ENCODE measurements around the gene STK39. TPM values are rescaled to one million over a fixed set of nuclear protein-coding genes. Genes with fewer than 3 reads are reported as not detected.
"Not testable (repeated sequence)": the region's sequence is repeated elsewhere in the genome, so short reads cannot be mapped to it uniquely, and the experiment has no call there.

The STK39 gene
- total RNA-seq, 2 experiments from 2014 or later, result 27.0 to 27.1 TPM

- Mint-ChIP-seq H3K27ac (no peak overlapping the region), H3K4me1 (no peaks in the 10 kb centered on the region), H3K27me3 (no peaks in the 10 kb centered on the region), H3K36me3 (peaks cover 22% of the 10 kb centered on the region), H3K4me3 (no peak overlapping the region), H3K9me3 (peaks cover 1% of the 10 kb centered on the region)
- DNase-seq, result no peak
Measured at GRCh38 chr2:168105127-168105683, 142.2 kb downstream of the STK39 start.

GRCh38 chr2:168097431-168097830, 150.0 kb downstream of the STK39 start:
- H3K4me1 Mint-ChIP-seq, result no peaks in the 10 kb centered on the region
- H3K4me3 Mint-ChIP-seq, result no peak overlapping the region
- H3K27ac Mint-ChIP-seq, result no peak overlapping the region
- no peaks in the 10 kb centered on the region for H3K27me3 Mint-ChIP-seq
- H3K9me3 Mint-ChIP-seq, result peaks cover 1% of the 10 kb centered on the region
- DNase-seq, result no peak
- H3K36me3 Mint-ChIP-seq, result peaks cover 21% of the 10 kb centered on the region

- peaks cover 17% of the 10 kb centered on the region for H3K36me3 Mint-ChIP-seq
- H3K9me3 Mint-ChIP-seq, result peaks cover 1% of the 10 kb centered on the region
- no peak overlapping the region for H3K4me3 Mint-ChIP-seq
- H3K27me3 Mint-ChIP-seq, result no peaks in the 10 kb centered on the region
- no peak overlapping the region for H3K27ac Mint-ChIP-seq
- H3K4me1 Mint-ChIP-seq, result no peaks in the 10 kb centered on the region
- DNase-seq, result no peak
Measured at GRCh38 chr2:168096158-168096557, 151.2 kb downstream of the STK39 start.

- Mint-ChIP-seq H3K4me3 (no peak overlapping the region), H3K9me3 (no peaks in the 10 kb centered on the region), H3K27me3 (no peaks in the 10 kb centered on the region), H3K27ac (no peak overlapping the region), H3K4me1 (peaks cover 5% of the 10 kb centered on the region), H3K36me3 (peaks cover 7% of the 10 kb centered on the region)
- DNase-seq, result no peak
Measured at GRCh38 chr2:168091986-168092385, 155.4 kb downstream of the STK39 start.

GRCh38 chr2:168090366-168091135, 156.8 kb downstream of the STK39 start:
- Mint-ChIP-seq H3K27ac (no peak overlapping the region), H3K36me3 (peaks cover 7% of the 10 kb centered on the region), H3K9me3 (no peaks in the 10 kb centered on the region), H3K4me1 (peaks cover 5% of the 10 kb centered on the region), H3K27me3 (no peaks in the 10 kb centered on the region), H3K4me3 (no peak overlapping the region)
- no peak for DNase-seq

DNA sequence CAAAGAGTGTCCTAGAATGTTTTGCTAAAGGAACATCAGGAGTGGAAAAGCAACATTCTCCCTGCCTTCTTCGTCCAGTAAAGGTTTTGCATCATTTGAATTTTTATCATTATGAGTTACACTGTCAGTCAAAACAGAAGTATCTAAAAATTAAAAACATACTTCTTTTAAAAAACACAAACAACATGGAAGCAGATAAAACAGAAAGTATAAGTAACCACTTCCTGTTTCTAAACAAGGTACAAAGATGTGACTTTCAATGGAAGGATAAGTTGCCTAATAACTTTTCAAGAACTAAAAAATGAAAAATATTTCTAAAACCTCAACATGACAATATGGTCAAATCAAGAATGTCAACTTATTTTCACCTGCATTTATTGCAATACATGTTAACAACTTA, 158.2 kb downstream of the STK39 start:
- H3K4me3 Mint-ChIP-seq, result no peak overlapping the region
- H3K27me3 Mint-ChIP-seq, result no peaks in the 10 kb centered on the region
- H3K27ac Mint-ChIP-seq, result no peak overlapping the region
- H3K36me3 Mint-ChIP-seq, result peaks cover 7% of the 10 kb centered on the region
- DNase-seq, result no peak
- H3K4me1 Mint-ChIP-seq, result peaks cover 5% of the 10 kb centered on the region
- H3K9me3 Mint-ChIP-seq, result no peaks in the 10 kb centered on the region

DNA sequence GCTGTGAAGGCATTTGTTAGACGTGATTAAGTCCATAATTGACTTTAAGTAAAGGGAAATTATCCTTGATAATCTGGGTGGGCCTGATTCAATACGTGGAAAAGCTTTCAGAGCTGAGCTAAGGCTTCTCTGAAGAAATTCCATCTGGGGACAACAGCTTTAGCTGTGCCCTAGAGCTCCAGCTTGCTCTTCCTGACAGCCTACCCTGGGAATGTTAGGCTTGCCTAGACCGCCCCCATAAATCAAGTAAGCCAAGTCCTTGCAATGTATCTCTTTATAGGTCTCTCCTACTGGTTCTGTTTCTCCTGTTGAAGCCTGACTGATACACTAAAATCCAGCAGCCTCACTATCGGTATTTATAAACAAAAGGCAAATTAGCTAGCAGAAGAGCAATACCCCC, 160.0 kb downstream of the STK39 start:
- peaks cover 5% of the 10 kb centered on the region for H3K4me1 Mint-ChIP-seq
- no peaks in the 10 kb centered on the region for H3K27me3 Mint-ChIP-seq
- no peak overlapping the region for H3K4me3 Mint-ChIP-seq
- H3K27ac Mint-ChIP-seq, result no peak overlapping the region
- no peaks in the 10 kb centered on the region for H3K9me3 Mint-ChIP-seq
- DNase-seq, result no peak
- peaks cover 15% of the 10 kb centered on the region for H3K36me3 Mint-ChIP-seq

DNA sequence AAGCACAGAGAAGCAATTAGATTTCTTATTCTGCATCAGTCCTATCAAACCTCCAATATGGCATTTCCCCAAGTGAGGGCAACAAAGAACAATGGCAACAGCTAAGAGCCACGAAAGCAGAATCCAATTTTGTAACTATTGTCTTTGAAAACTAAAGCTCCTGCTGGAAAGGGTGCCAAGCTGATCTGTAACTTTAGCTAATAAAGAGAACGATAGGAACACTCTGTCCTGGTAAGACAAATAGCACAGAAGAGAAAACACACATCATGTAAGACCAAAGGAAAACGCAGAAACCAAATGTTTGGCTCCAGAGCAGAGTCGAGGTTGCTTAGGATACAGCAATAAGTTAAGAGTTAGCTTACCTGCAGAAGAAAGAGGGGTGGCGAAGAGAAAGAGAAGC, 160.5 kb downstream of the STK39 start:
- DNase-seq, result no peak
- Mint-ChIP-seq H3K4me3 (no peak overlapping the region), H3K27ac (no peak overlapping the region), H3K9me3 (no peaks in the 10 kb centered on the region), H3K27me3 (no peaks in the 10 kb centered on the region), H3K36me3 (peaks cover 18% of the 10 kb centered on the region), H3K4me1 (peaks cover 5% of the 10 kb centered on the region)

DNA sequence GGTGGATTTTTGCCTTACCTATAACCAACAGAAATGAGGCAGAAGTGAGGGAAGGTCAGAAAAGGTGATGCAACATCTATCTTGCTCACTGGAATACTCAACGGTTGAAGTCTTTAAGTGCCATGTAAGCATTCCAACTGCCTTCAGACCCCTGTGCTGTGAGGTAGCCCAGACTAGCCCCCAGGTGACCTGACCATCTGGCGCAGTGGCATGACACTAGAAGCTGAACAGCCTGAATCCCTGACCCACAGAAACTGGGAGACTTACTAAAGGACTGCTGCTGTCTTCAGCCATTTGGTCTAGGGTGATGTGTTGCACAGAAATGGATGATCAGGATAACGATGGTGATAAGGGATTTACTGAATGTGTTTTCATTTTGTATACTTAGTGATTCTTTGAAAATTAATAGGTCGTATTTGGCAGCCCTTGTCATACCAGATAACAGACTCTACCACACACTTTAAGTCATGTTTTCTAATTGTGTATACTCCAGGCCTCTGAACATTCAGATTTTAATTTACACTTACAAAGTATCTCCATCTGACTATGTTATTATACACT, 161.5 kb downstream of the STK39 start:
- Mint-ChIP-seq H3K4me1 (peaks cover 5% of the 10 kb centered on the region), H3K27me3 (no peaks in the 10 kb centered on the region), H3K9me3 (no peaks in the 10 kb centered on the region), H3K36me3 (peaks cover 17% of the 10 kb centered on the region), H3K4me3 (no peak overlapping the region), H3K27ac (no peak overlapping the region)
- no peak for DNase-seq

GRCh38 chr2:168084288-168084687, 163.1 kb downstream of the STK39 start:
- H3K27ac Mint-ChIP-seq, result no peak overlapping the region
- H3K36me3 Mint-ChIP-seq, result peaks cover 17% of the 10 kb centered on the region
- DNase-seq, result no peak
- H3K9me3 Mint-ChIP-seq, result no peaks in the 10 kb centered on the region
- peaks cover 2% of the 10 kb centered on the region for H3K4me1 Mint-ChIP-seq
- H3K27me3 Mint-ChIP-seq, result no peaks in the 10 kb centered on the region
- H3K4me3 Mint-ChIP-seq, result no peak overlapping the region

GRCh38 chr2:168081452-168081851, 165.9 kb downstream of the STK39 start:
- H3K4me1 Mint-ChIP-seq, H3K27ac Mint-ChIP-seq, H3K4me3 Mint-ChIP-seq: not testable (repeated sequence)

GRCh38 chr2:168079236-168079635, 168.2 kb downstream of the STK39 start:
- DNase-seq, result no peak
- no peak overlapping the region for H3K27ac Mint-ChIP-seq
- H3K9me3 Mint-ChIP-seq, result no peaks in the 10 kb centered on the region
- no peaks in the 10 kb centered on the region for H3K27me3 Mint-ChIP-seq
- H3K4me3 Mint-ChIP-seq, result no peak overlapping the region
- H3K36me3 Mint-ChIP-seq, result peaks cover 22% of the 10 kb centered on the region
- peaks cover 3% of the 10 kb centered on the region for H3K4me1 Mint-ChIP-seq

More at GRCh38 chr2:168081452-168081851, 165.9 kb downstream of the STK39 start:
- H3K27me3 Mint-ChIP-seq, DNase-seq, H3K9me3 Mint-ChIP-seq: not testable (repeated sequence)
- peaks cover 18% of the 10 kb centered on the region for H3K36me3 Mint-ChIP-seq

- Mint-ChIP-seq H3K4me3 (no peak overlapping the region), H3K4me1 (peaks cover 3% of the 10 kb centered on the region), H3K9me3 (no peaks in the 10 kb centered on the region), H3K36me3 (peaks cover 10% of the 10 kb centered on the region), H3K27ac (no peak overlapping the region), H3K27me3 (no peaks in the 10 kb centered on the region)
- DNase-seq, result no peak
Measured at GRCh38 chr2:168076731-168077130, 170.7 kb downstream of the STK39 start.

DNA sequence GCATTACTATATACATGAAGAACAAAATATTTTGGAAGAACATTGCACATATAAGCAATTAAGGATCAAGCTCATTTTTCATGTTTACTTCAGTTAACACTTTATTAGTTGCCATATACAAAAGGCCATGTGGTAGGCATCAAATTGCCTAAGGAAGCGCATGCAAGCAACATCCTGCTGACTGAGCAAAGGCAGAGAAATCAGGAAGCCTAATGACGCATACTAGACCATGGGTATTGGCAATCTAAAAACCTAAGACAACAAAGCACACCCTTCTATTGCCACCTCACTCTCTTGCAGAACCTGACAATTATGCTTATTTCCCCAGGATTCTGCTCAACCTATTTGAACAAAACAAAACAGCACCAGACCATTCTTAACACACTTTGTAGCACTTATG, 171.9 kb downstream of the STK39 start:
- H3K27ac Mint-ChIP-seq, result no peak overlapping the region
- H3K4me1 Mint-ChIP-seq, result peaks cover 3% of the 10 kb centered on the region
- H3K4me3 Mint-ChIP-seq, result no peak overlapping the region
- DNase-seq, result no peak
- no peaks in the 10 kb centered on the region for H3K27me3 Mint-ChIP-seq
- H3K9me3 Mint-ChIP-seq, result no peaks in the 10 kb centered on the region
- peaks cover 12% of the 10 kb centered on the region for H3K36me3 Mint-ChIP-seq

GRCh38 chr2:168072626-168073303, 174.6 kb downstream of the STK39 start:
- peaks cover 3% of the 10 kb centered on the region for H3K4me1 Mint-ChIP-seq
- H3K36me3 Mint-ChIP-seq, result peaks cover 14% of the 10 kb centered on the region
- no peak overlapping the region for H3K4me3 Mint-ChIP-seq
- no peaks in the 10 kb centered on the region for H3K9me3 Mint-ChIP-seq
- H3K27ac Mint-ChIP-seq, result no peak overlapping the region
- H3K27me3 Mint-ChIP-seq, result no peaks in the 10 kb centered on the region
- DNase-seq, result no peak

All from activated naive CD8-positive, alpha-beta T cell treated with anti-CD3 and anti-CD28 coated beads for 36 hours (primary cell).